Muscle of leg (tissue), 11 donors: Measurements from ENCODE around the gene LY86. TPM values are rescaled to one million over a fixed set of nuclear protein-coding genes. Genes with fewer than 3 reads are reported as not detected.

Experiments
- DNase-seq: peaks from one replicate; pipeline ENCODE4 v3.0.0; 2013
- H3K27ac ChIP-seq: one replicate; pipeline ENCODE4 v1.5.1; 2013; ENCODE audit warnings: mild to moderate bottlenecking, low read length, control low read depth
- H3K27me3 ChIP-seq: one replicate; pipeline ENCODE4 v1.6.1; 2013; ENCODE audit warnings: low read length; ENCODE audit not compliant: control insufficient read depth, insufficient read depth
- H3K36me3 ChIP-seq: one replicate; pipeline ENCODE4 v1.6.1; 2013; ENCODE audit warnings: low read length; ENCODE audit not compliant: control insufficient read depth, insufficient read depth
- H3K4me1 ChIP-seq: one replicate; pipeline ENCODE4 v1.6.1; 2013; ENCODE audit warnings: low read length; ENCODE audit not compliant: control insufficient read depth, insufficient read depth
- H3K4me3 ChIP-seq: one replicate; pipeline ENCODE4 v1.5.1; 2013; ENCODE audit warnings: low read length, control low read depth
- H3K9me3 ChIP-seq: replicated peaks from 2 replicates; pipeline ENCODE4 v1.6.1; 2013; ENCODE audit warnings: low read depth, low read length; ENCODE audit not compliant: control insufficient read depth
- WGBS: methylation state at CpG from one replicate; pipeline ENCODE4 v1.1.5; 2013; ENCODE audit warnings: missing lambda C conversion rate; ENCODE audit not compliant: insufficient coverage; 5-methylcytosine and 5-hydroxymethylcytosine counted together
- polyA plus RNA-seq, 8 donors: library from polyadenylated mRNA; unstranded; fragments of 120-200 nt; gene quantifications; one replicate each; pipeline versions ENCODE4 v1.2.1 to v1.2.3, GENCODE V29; 2013; ENCODE audit warnings: inconsistent platforms in 1 of 8, low replicate concordance in 1 of 8; ENCODE audit not compliant: insufficient read length in 8 of 8, insufficient read depth in 1 of 8
- total RNA-seq: library from RNA; stranded (reverse); fragments of 120-200 nt; gene quantifications from one replicate; pipeline ENCODE4 v1.2.4, GENCODE V29; 2013

Gene LY86
- total and polyA plus RNA-seq, 9 donors, result 1.8 to 2.8 (median 2.0) TPM

DNA sequence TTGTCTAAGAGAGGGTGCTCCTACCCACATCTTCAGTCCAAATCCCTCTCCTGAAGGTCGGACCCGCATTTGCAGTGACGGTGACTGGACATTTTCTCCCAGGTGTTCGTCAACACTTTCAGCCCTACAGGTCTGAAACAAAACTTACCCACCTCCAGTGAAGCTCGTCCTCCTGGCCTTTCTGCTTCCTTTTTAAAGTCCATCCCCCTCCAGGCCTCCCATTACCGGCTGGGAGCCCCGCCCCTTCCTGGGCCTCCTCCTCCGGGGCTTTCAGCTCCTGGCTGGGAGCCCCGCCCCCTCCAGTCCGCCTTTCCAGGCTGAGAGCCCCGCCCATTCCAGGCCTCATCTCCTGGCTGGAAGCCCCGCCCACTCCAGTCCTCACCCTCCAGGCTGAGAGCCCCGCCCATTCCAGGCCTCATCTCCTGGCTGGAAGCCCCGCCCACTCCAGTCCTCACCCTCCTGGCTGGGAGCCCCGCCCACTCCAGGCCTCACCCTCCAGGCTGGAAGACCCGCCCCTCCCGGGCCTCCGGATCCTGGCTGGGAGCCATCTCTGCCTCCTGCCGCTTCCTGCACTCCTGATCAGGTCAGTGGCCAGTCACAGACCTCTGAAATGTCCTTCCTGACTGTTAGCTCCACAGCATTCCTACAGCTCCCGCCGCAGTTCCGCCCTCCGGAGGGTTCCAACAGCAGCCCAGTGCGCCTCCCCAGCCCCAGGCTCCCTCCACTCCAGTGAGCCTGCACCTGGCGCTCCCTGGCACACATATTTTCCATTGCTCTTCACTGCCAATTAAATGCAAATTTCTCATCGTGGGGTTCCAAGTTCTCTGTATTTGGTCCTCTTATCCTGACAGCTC is 98.5 kb downstream of the LY86 start:
- DNase-seq, result peak; percentile 83
- Histone ChIP-seq H3K27ac (peak overlapping the region; percentile 71), H3K9me3 (peaks cover 14% of the 10 kb centered on the region), H3K4me1 (peaks cover 48% of the 10 kb centered on the region), H3K4me3 (no peak overlapping the region), H3K27me3 (no peaks in the 10 kb centered on the region), H3K36me3 (no peaks in the 10 kb centered on the region)
- WGBS, result 48% methylated on average over 26 of the region's 26 CpGs

DNA sequence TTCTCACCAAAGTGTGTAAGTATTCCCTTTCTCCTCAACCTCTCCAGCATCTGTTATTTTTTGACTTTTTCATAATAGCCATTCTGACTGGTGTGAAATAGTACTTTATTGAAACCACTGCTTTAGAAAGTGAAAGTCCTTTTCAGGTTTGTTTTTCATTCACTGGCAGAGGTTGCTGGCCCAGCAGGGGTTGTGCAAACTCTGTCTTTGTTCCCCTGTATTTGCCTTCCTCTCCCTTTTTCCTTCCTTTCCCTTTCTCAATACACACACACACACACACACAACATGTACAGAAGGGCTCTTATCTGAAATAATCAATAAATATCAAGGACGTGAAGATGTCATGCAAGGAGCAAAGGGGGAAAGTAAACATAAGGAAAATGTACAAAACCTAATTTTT is 99.8 kb downstream of the LY86 start:
- no peak for DNase-seq
- Histone ChIP-seq H3K4me1 (peaks cover 45% of the 10 kb centered on the region), H3K36me3 (no peaks in the 10 kb centered on the region), H3K27ac (peak overlapping the region; percentile 71), H3K9me3 (peaks cover 14% of the 10 kb centered on the region), H3K27me3 (no peaks in the 10 kb centered on the region), H3K4me3 (no peak overlapping the region)
- no CpG with 5 or more reads among the region's 1 CpG for WGBS

DNA sequence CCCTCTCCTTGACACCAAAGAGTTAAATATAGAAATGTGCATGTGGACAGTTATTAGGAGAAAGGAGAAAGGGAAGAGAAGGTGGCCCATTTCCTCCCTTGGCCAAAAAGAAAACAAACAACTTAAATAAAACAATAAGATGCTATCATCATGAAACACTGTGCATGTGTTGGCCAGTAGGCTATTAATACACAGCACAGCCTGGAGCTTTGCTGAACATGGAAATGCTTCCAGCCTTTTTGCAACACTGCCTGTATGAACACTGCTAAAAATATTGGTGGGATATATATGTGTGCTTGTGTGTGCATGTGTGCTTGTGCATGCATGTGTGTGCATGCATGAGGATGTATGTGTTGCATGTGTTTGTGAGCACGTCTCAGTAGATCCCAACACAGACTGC is 100.4 kb downstream of the LY86 start:
- peak; percentile 58 for DNase-seq
- Histone ChIP-seq H3K4me1 (peaks cover 41% of the 10 kb centered on the region), H3K4me3 (no peak overlapping the region), H3K36me3 (no peaks in the 10 kb centered on the region), H3K9me3 (peaks cover 14% of the 10 kb centered on the region), H3K27me3 (no peaks in the 10 kb centered on the region), H3K27ac (peak overlapping the region; percentile 71)
- no CpG with 5 or more reads among the region's 1 CpG for WGBS

DNA sequence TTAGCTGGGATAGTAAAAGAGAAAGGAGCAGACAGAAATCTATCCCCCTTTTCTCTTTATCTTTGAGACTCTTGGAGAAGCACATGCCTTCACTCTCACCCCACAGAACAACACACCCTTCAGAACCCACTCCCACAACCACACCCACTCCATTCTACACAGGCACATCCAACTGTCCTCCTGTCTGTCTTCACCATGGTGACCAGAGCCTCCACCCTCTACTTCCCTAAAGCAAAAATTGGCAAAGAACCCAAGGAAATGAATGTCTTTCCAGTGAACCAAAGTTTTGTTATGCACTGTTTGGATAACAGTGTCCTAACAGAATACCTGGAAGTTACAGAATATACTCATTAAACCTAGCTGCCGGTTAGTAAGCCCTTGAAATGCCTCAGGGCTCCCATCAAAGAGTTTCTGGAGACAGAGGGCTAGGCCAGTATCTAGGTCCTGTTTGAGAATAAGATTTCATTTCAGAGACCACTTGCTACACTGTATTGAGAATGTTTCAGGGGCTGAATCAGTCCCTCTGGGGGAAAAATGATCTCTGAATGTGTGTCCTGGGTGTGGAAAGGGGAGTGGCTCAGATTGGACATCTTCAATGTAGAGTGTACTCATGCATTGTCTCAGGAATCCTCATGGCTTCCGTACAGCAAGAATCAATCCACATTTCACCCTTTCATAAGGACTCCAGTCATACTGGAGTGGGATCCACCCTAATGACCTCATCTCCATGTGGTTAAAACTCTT is 101.1 kb downstream of the LY86 start:
- peak overlapping the region; percentile 71 for H3K27ac ChIP-seq
- peaks cover 44% of the 10 kb centered on the region for H3K4me1 ChIP-seq
- no peaks in the 10 kb centered on the region for H3K27me3 ChIP-seq
- no CpG with 5 or more reads among the region's 2 CpGs for WGBS
- DNase-seq, result peak; percentile 63
- no peak overlapping the region for H3K4me3 ChIP-seq
- peaks cover 14% of the 10 kb centered on the region for H3K9me3 ChIP-seq
- H3K36me3 ChIP-seq, result no peaks in the 10 kb centered on the region

DNA sequence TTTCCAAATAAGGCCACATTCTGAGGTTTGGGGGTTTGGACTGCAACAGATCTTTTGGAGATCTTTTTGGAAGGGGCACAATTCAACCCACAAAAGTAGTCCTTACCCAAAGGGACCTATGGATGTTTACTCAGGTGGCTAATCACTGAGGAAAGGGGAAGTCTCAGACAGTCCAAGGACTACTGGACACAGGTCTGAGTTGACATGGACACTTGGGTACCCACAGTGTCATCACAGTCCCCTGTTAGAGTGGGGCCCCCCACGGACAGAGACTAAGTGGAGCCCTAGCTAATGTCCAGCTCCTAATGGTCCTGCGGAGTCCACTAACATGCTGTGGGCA is 101.6 kb downstream of the LY86 start:
- H3K27ac ChIP-seq, result peak overlapping the region; percentile 71
- peaks cover 14% of the 10 kb centered on the region for H3K9me3 ChIP-seq
- no peaks in the 10 kb centered on the region for H3K27me3 ChIP-seq
- DNase-seq, result no peak
- no peaks in the 10 kb centered on the region for H3K36me3 ChIP-seq
- 83% methylated on average over 2 of the region's 2 CpGs for WGBS
- H3K4me1 ChIP-seq, result peaks cover 49% of the 10 kb centered on the region
- H3K4me3 ChIP-seq, result no peak overlapping the region

DNA sequence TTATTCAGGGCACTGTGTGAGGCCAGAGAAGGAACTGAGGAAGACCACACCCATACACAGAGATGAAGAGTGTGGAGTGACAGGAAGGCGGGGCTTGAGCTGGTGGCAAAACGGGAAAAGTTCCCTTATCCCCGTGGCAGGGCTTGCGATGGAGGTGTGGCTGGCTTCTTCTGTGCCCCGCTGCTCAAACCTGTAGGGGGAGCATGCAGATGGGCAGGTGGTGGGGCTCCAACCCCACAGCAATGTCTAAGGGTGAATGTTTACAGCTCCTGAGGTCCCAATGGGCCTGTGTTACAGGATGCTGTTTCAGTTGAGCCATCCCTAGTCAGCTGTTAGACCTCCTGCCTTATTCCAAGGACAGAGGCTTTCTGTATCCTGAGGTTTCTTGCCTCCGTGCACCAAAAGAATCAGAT is 105.9 kb downstream of the LY86 start:
- no peak overlapping the region for H3K4me3 ChIP-seq
- peaks cover 14% of the 10 kb centered on the region for H3K9me3 ChIP-seq
- H3K36me3 ChIP-seq, result no peaks in the 10 kb centered on the region
- peaks cover 57% of the 10 kb centered on the region for H3K4me1 ChIP-seq
- H3K27ac ChIP-seq, result peak overlapping the region; percentile 70
- DNase-seq, result no peak
- no peaks in the 10 kb centered on the region for H3K27me3 ChIP-seq
- WGBS, result 48% methylated on average over 5 of the region's 6 CpGs

DNA sequence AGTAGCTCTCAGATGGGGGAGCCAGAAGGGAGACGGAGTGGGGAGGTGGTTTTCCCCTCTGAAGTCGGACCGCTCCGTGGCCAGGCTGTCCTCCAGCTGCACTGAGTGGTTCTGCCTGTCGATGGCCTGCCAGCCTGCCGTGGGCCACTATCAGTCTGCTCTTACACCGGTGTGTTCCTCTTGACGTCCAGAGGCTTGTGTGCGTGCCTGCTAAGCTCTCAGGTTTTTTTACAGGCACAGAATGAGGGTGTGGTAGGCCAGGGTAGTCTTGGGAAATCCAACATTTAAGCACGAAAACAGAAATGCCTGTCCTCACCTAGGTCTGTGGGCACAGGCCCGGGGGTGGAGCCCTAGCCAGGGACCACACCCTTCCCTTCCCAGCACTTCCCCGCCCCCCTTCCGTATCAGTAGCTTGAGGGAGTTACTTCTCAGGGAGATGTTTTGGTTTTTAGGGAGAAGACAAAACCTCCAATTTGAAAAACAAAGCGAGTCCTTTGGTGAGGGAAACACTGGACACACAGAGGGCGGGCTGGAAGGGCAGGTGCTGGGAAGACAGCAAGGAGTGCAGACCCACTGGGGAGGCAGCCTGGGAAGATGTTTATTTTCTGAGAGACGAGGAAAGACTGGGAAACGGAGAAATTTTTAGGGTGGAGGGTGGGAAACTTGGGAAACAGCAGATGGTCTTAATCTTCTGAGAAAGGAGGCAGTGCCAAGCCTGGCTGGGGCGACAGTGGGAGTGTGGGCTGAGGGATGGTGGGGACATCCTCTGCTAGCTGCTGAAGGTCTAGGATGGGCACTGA is 106.5 kb downstream of the LY86 start:
- peak; percentile 68 for DNase-seq
- H3K27me3 ChIP-seq, result no peaks in the 10 kb centered on the region
- peaks cover 14% of the 10 kb centered on the region for H3K9me3 ChIP-seq
- H3K4me3 ChIP-seq, result no peak overlapping the region
- H3K27ac ChIP-seq, result peak overlapping the region; percentile 70
- no peaks in the 10 kb centered on the region for H3K36me3 ChIP-seq
- H3K4me1 ChIP-seq, result peaks cover 57% of the 10 kb centered on the region
- WGBS, result 31% methylated on average over 7 of the region's 18 CpGs

DNA sequence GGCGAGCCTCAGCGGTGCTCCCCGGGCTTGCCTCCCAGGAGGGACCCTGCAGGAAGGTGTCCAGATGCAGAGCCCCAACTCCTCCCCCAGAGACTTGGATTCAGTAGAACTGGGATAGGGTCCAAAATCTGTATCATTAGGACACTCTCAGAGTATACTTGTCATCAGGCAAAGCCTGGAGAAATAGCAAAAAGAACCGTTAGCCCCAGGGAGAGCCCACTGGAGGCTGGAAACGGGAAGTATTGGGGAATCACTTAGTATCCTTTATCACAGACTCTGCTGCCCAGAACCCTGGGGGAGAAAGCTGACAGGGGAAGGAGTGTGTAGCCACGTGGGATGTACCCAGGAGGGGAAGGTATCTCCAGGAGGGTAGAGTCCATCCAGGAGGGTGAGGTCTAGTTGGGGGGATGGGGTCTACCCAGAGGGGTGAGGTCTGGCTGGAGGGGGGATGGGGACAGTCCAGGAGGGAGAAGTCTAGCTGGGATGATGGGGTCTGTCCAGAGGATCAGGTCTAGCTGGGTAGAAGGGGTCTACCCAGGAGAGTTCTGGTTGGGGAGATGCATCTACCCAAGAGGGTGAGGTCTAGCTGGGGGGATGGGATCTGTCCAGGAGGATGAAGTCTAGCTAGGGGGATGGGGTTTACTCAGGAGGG is 107.2 kb downstream of the LY86 start:
- Histone ChIP-seq H3K36me3 (no peaks in the 10 kb centered on the region), H3K4me1 (peaks cover 60% of the 10 kb centered on the region), H3K9me3 (peaks cover 12% of the 10 kb centered on the region), H3K27me3 (no peaks in the 10 kb centered on the region), H3K4me3 (no peak overlapping the region), H3K27ac (peak overlapping the region; percentile 70)
- WGBS, result 28% methylated on average over 4 of the region's 6 CpGs
- peak; percentile 75 for DNase-seq

DNA sequence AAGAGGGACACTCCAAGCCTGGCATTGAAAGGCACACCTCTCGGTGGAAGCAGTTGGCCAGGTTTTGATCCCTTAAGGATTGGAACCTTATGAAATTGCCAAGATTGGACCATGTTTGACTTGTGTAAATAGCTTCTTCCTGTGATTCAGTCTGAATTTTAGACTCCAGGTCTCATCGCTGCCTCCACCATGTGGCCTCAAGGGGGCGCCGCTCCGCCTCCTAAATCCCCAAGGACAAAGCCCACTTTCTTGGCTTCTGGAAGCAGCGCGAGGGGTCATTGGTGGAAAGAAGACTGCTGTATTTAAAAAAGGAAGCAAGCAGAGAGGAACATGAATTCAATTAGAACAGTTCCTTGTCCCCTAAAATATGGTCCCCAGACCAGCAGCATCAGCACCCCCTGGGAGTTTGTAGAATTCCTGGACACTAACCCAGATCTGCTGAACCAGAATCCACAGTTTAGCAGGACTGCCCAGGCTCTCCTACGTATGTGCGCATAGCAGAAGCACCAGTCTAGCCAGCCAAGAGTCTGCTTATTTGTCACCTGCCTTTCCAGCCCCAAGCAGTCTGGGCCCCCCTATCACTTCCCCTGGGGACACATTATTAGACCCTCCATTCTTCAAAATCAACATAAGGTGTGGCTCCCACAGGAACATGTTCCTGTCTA is 108.5 kb downstream of the LY86 start:
- Histone ChIP-seq H3K9me3 (peaks cover under 1% of the 10 kb centered on the region), H3K4me3 (no peak overlapping the region), H3K36me3 (no peaks in the 10 kb centered on the region), H3K27me3 (no peaks in the 10 kb centered on the region), H3K4me1 (peaks cover 73% of the 10 kb centered on the region), H3K27ac (peak overlapping the region; percentile 82)
- peak; percentile 65 for DNase-seq
- 48% methylated on average over 4 of the region's 9 CpGs for WGBS
